Gastrocnemius medialis (tissue), 4 donors: ENCODE data around the gene SCYL1. TPM values are rescaled to one million over a fixed set of nuclear protein-coding genes. Genes with fewer than 3 reads are reported as not detected.

Experiments
- ATAC-seq, 2 donors: fragments of 150-250 bp; one replicate each; pipeline ENCODE4 v1.9.1; 2016
- DNase-seq, 2 donors: peaks; one replicate each; pipeline ENCODE4 v3.0.0-alpha.2; 2019
- H3K27ac ChIP-seq, 4 donors: fragments of 200-600 bp; sonication (generic); 1 replicate in 1 of 4; 2 replicates in 3 of 4; pipeline ENCODE4 v1.5.1; 2016 to 2018; ENCODE audit warnings: mild to moderate bottlenecking in 2 of 4, moderate library complexity in 1 of 4
- H3K27me3 ChIP-seq, 3 donors: fragments of 200-600 bp; sonication (generic) in 2 of 3; 1 replicate in 1 of 3; 2 replicates in 2 of 3; pipeline versions ENCODE4 v1.5.1 to v1.6.0; 2016 to 2019; ENCODE audit warnings: mild to moderate bottlenecking in 1 of 3, moderate library complexity in 1 of 3
- H3K36me3 ChIP-seq, 2 donors: fragments of 200-600 bp; sonication (generic) in 1 of 2; one replicate each; pipeline ENCODE4 v1.5.1; 2017 to 2018
- H3K4me1 ChIP-seq, 2 donors: fragments of 200-600 bp; sonication (generic) in 1 of 2; one replicate each; pipeline ENCODE4 v1.5.1; 2016 to 2017; ENCODE audit warnings: mild to moderate bottlenecking in 2 of 2
- H3K4me3 ChIP-seq, 4 donors: fragments of 200-600 bp; sonication (generic) in 3 of 4; 1 replicate in 1 of 4; 2 replicates in 3 of 4; pipeline ENCODE4 v1.5.1; 2016 to 2019; ENCODE audit warnings: mild to moderate bottlenecking in 2 of 4
- H3K9me3 ChIP-seq, 3 donors: fragments of 200-600 bp; sonication (generic) in 2 of 3; 1 replicate in 1 of 3; 2 replicates in 2 of 3; pipeline ENCODE4 v1.5.1; 2016 to 2019
- CTCF ChIP-seq, 5 experiments: fragments of 450-650 bp in 3 of 5; fragments of 200-600 bp in 2 of 5; sonication (generic) in 2 of 5; IDR thresholded peaks in 4 of 5; conservative IDR thresholded peaks in 1 of 5; 1 replicate in 4 of 5; 2 replicates in 1 of 5; pipeline ENCODE4 v1.5.1; 2016 to 2019; ENCODE audit warnings: antibody characterized with exemption in 5 of 5, mild to moderate bottlenecking in 3 of 5, moderate library complexity in 3 of 5
- POLR2A ChIP-seq, 2 donors: fragments of 450-650 bp; IDR thresholded peaks; one replicate each; pipeline ENCODE4 v1.6.1; 2017; ENCODE audit warnings: antibody characterized with exemption in 2 of 2, mild to moderate bottlenecking in 2 of 2, moderate library complexity in 2 of 2
- in situ Hi-C, 4 donors: fragments of 200-750 bp; cut with MboI; loops; one replicate each; pipeline versions ENCODE4 v1.15.0 to v1.8.0; 2017; ENCODE audit warnings: low sequenced_read_pairs in 4 of 4
- intact Hi-C: fragments of 100-400 bp; cut with DNase I; formaldehyde crosslinking; loops from one replicate; pipeline ENCODE4 v1.15.1; 2023; ENCODE audit warnings: low total_unique reads
- total RNA-seq, 4 donors: library from RNA; depleted of rRNA; stranded (reverse); fragments of >200 nt; gene quantifications; one replicate each; pipeline versions ENCODE4 v1.1.0 to v1.2.3, GENCODE V29; 2016

Gene SCYL1
- total RNA-seq, 4 donors from 2014 or later: 120 to 162 (median 133) TPM

GRCh38 chr11:65491163-65491465 lies 33.8 kb upstream of the SCYL1 start:
- TF ChIP-seq POLR2A (IDR thresholded peaks at IDR 0.05): no peak
- TF ChIP-seq CTCF (IDR thresholded peaks at IDR 0.05 in 4 of 5, conservative IDR thresholded peaks at IDR 0.05 in 1 of 5): no peak
- Histone ChIP-seq H3K27me3 (no peaks in the 10 kb centered on the region), H3K9me3 (no peaks in the 10 kb centered on the region), H3K36me3 (no peaks in the 10 kb centered on the region), H3K4me1 (peaks cover 85 to 95% of the 10 kb centered on the region in 2 donors), H3K4me3 (no peak overlapping the region), H3K27ac (peak overlapping the region; percentile 93 to 99 (median 94))
- in situ Hi-C loops: no loop called here
- DNase-seq (peak in 1 of 2 donors; percentile 28), ATAC-seq (no peak)
- intact Hi-C loops: no loop called here

- in situ Hi-C loops: no loop called here
- Histone ChIP-seq H3K36me3 (no peaks in the 10 kb centered on the region), H3K9me3 (no peaks in the 10 kb centered on the region), H3K4me3 (peak overlapping the region in 2 of 4 donors; percentile 21 to 33), H3K4me1 (peaks cover 92 to 96% of the 10 kb centered on the region in 2 donors), H3K27ac (peak overlapping the region; percentile 93 to 99 (median 94)), H3K27me3 (no peaks in the 10 kb centered on the region)
- DNase-seq: peak; percentile 85 to 94
- intact Hi-C loops: loop anchor here (1.0 kb wide), 1 partner anchor 12 kb away; no protein-coding TSS in a partner anchor
- peak in 1 of 2 donors; percentile 75 for TF ChIP-seq POLR2A (IDR thresholded peaks at IDR 0.05)
- TF ChIP-seq CTCF (IDR thresholded peaks at IDR 0.05 in 4 of 5, conservative IDR thresholded peaks at IDR 0.05 in 1 of 5): no peak
- ATAC-seq: peak; percentile 32 to 45
Observed at GRCh38 chr11:65491614-65492386, 33.1 kb upstream of the SCYL1 start.

GRCh38 chr11:65492387-65492636 lies 32.6 kb upstream of the SCYL1 start:
- Histone ChIP-seq H3K4me3 (peak overlapping the region in 3 of 4 donors; percentile 21 to 33 (median 33)), H3K27ac (peak overlapping the region; percentile 93 to 99 (median 94)), H3K27me3 (no peaks in the 10 kb centered on the region), H3K36me3 (no peaks in the 10 kb centered on the region), H3K4me1 (peaks cover 93 to 94% of the 10 kb centered on the region in 2 donors), H3K9me3 (no peaks in the 10 kb centered on the region)
- TF ChIP-seq POLR2A (IDR thresholded peaks at IDR 0.05) (no peak), CTCF (IDR thresholded peaks at IDR 0.05 in 4 of 5, conservative IDR thresholded peaks at IDR 0.05 in 1 of 5) (no peak)
- in situ Hi-C loops (no loop called here), intact Hi-C loops (loop anchor here (1.0 kb wide), 1 partner anchor 13 kb away; no protein-coding TSS in a partner anchor)
- DNase-seq (no peak), ATAC-seq (no peak)

GRCh38 chr11:65492637-65493366 lies 32.1 kb upstream of the SCYL1 start:
- peak overlapping the region; percentile 21 to 33 (median 26) for H3K4me3 ChIP-seq
- intact Hi-C loops: loop anchor here (1.0 kb wide), 1 partner anchor 14 kb away; no protein-coding TSS in a partner anchor

More at GRCh38 chr11:65492637-65493366, 32.1 kb upstream of the SCYL1 start:
- Histone ChIP-seq H3K36me3 (no peaks in the 10 kb centered on the region), H3K27ac (peak overlapping the region; percentile 93 to 99 (median 94)), H3K9me3 (no peaks in the 10 kb centered on the region), H3K4me1 (peaks cover 89 to 93% of the 10 kb centered on the region in 2 donors), H3K27me3 (no peaks in the 10 kb centered on the region)
- ATAC-seq: peak; percentile 36 to 42
- in situ Hi-C loops: no loop called here
- DNase-seq: peak; percentile 89 to 94
- no peak for TF ChIP-seq CTCF (IDR thresholded peaks at IDR 0.05 in 4 of 5, conservative IDR thresholded peaks at IDR 0.05 in 1 of 5)
- peak in 1 of 2 donors; percentile 80 for TF ChIP-seq POLR2A (IDR thresholded peaks at IDR 0.05)
